ENCODE data around the gene TDRD12.
"Not testable (repeated sequence)": the region's sequence is repeated elsewhere in the genome, so short reads cannot be mapped to it uniquely, and the experiment has no call there.

The TDRD12 gene

GRCh38 chr19:32837531-32837930 is 118.0 kb downstream of the TDRD12 start:
- Histone ChIP-seq H3K27ac (ENCODE audit: low read depth, low read length) (no peak overlapping the region), H3K4me1 (ENCODE audit: control insufficient read depth in 5 of 5, insufficient read depth in 5 of 5, low read length in 5 of 5) (no peaks in the 10 kb centered on the region), H3K4me3 (ENCODE audit: low read depth in 1 of 5, low read length in 5 of 5) (no peak overlapping the region), H3K27me3 (ENCODE audit: control insufficient read depth in 5 of 5, insufficient read depth in 4 of 5, low read length in 5 of 5) (no peaks in the 10 kb centered on the region), H3K9ac (ENCODE audit: low read length in 5 of 5) (no peak overlapping the region), H3K36me3 (ENCODE audit: control insufficient read depth in 5 of 5, insufficient read depth in 5 of 5, low read length in 5 of 5) (peaks cover 0 to 3% (median 0%) of the 10 kb centered on the region in 5 donors), H3K9me3 (ENCODE audit: control insufficient read depth in 5 of 5, low read length in 5 of 5) (peaks cover 0 to 12% (median 4%) of the 10 kb centered on the region in 5 donors)

- H3K9me3 ChIP-seq (ENCODE audit: control insufficient read depth in 5 of 5, low read length in 5 of 5) = peaks cover 0 to 12% (median 4%) of the 10 kb centered on the region in 5 donors
- H3K4me3 ChIP-seq (ENCODE audit: low read depth in 1 of 5, low read length in 5 of 5) = no peak overlapping the region
- no peak overlapping the region for H3K27ac ChIP-seq (ENCODE audit: low read depth, low read length)
- H3K9ac ChIP-seq (ENCODE audit: low read length in 5 of 5) = no peak overlapping the region
- no peaks in the 10 kb centered on the region for H3K4me1 ChIP-seq (ENCODE audit: control insufficient read depth in 5 of 5, insufficient read depth in 5 of 5, low read length in 5 of 5)
- H3K36me3 ChIP-seq (ENCODE audit: control insufficient read depth in 5 of 5, insufficient read depth in 5 of 5, low read length in 5 of 5) = peaks cover 0 to 3% (median 0%) of the 10 kb centered on the region in 5 donors
- H3K27me3 ChIP-seq (ENCODE audit: control insufficient read depth in 5 of 5, insufficient read depth in 4 of 5, low read length in 5 of 5) = no peaks in the 10 kb centered on the region
Observed at GRCh38 chr19:32842061-32842460, 122.5 kb downstream of the TDRD12 start.

- H3K27me3 ChIP-seq (ENCODE audit: control insufficient read depth in 5 of 5, insufficient read depth in 4 of 5, low read length in 5 of 5) = no peaks in the 10 kb centered on the region
- no peak overlapping the region for H3K9ac ChIP-seq (ENCODE audit: low read length in 5 of 5)
- H3K36me3 ChIP-seq (ENCODE audit: control insufficient read depth in 5 of 5, insufficient read depth in 5 of 5, low read length in 5 of 5) = peaks cover 0 to 3% (median 0%) of the 10 kb centered on the region in 5 donors
- H3K9me3 ChIP-seq (ENCODE audit: control insufficient read depth in 5 of 5, low read length in 5 of 5) = peaks cover 0 to 12% (median 4%) of the 10 kb centered on the region in 5 donors
- no peaks in the 10 kb centered on the region for H3K4me1 ChIP-seq (ENCODE audit: control insufficient read depth in 5 of 5, insufficient read depth in 5 of 5, low read length in 5 of 5)
- H3K27ac ChIP-seq (ENCODE audit: low read depth, low read length) = no peak overlapping the region
- no peak overlapping the region for H3K4me3 ChIP-seq (ENCODE audit: low read depth in 1 of 5, low read length in 5 of 5)
Observed at GRCh38 chr19:32843716-32844245, 124.2 kb downstream of the TDRD12 start.

- H3K36me3 ChIP-seq (ENCODE audit: control insufficient read depth in 5 of 5, insufficient read depth in 5 of 5, low read length in 5 of 5); H3K9me3 ChIP-seq (ENCODE audit: control insufficient read depth in 5 of 5, low read length in 5 of 5); H3K4me1 ChIP-seq (ENCODE audit: control insufficient read depth in 5 of 5, insufficient read depth in 5 of 5, low read length in 5 of 5); H3K27me3 ChIP-seq (ENCODE audit: control insufficient read depth in 5 of 5, insufficient read depth in 4 of 5, low read length in 5 of 5); H3K9ac ChIP-seq (ENCODE audit: low read length in 5 of 5); H3K4me3 ChIP-seq (ENCODE audit: low read depth in 1 of 5, low read length in 5 of 5); H3K27ac ChIP-seq (ENCODE audit: low read depth, low read length): not testable (repeated sequence)
Observed at GRCh38 chr19:32848035-32848434, 128.5 kb downstream of the TDRD12 start.

GRCh38 chr19:32852216-32852615 is 132.6 kb downstream of the TDRD12 start:
- no peak overlapping the region for H3K27ac ChIP-seq (ENCODE audit: low read depth, low read length)
- H3K36me3 ChIP-seq (ENCODE audit: control insufficient read depth in 5 of 5, insufficient read depth in 5 of 5, low read length in 5 of 5) = no peaks in the 10 kb centered on the region
- H3K9me3 ChIP-seq (ENCODE audit: control insufficient read depth in 5 of 5, low read length in 5 of 5) = no peaks in the 10 kb centered on the region
- H3K4me1 ChIP-seq (ENCODE audit: control insufficient read depth in 5 of 5, insufficient read depth in 5 of 5, low read length in 5 of 5) = no peaks in the 10 kb centered on the region
- H3K9ac ChIP-seq (ENCODE audit: low read length in 5 of 5) = no peak overlapping the region
- no peaks in the 10 kb centered on the region for H3K27me3 ChIP-seq (ENCODE audit: control insufficient read depth in 5 of 5, insufficient read depth in 4 of 5, low read length in 5 of 5)
- no peak overlapping the region for H3K4me3 ChIP-seq (ENCODE audit: low read depth in 1 of 5, low read length in 5 of 5)

- not testable (repeated sequence) for H3K9me3 ChIP-seq (ENCODE audit: control insufficient read depth in 5 of 5, low read length in 5 of 5); H3K4me3 ChIP-seq (ENCODE audit: low read depth in 1 of 5, low read length in 5 of 5); H3K4me1 ChIP-seq (ENCODE audit: control insufficient read depth in 5 of 5, insufficient read depth in 5 of 5, low read length in 5 of 5); H3K36me3 ChIP-seq (ENCODE audit: control insufficient read depth in 5 of 5, insufficient read depth in 5 of 5, low read length in 5 of 5); H3K27ac ChIP-seq (ENCODE audit: low read depth, low read length); H3K27me3 ChIP-seq (ENCODE audit: control insufficient read depth in 5 of 5, insufficient read depth in 4 of 5, low read length in 5 of 5); H3K9ac ChIP-seq (ENCODE audit: low read length in 5 of 5)
Observed at GRCh38 chr19:32856818-32857217, 137.3 kb downstream of the TDRD12 start.

- Histone ChIP-seq H3K27ac (ENCODE audit: low read depth, low read length) (no peak overlapping the region), H3K36me3 (ENCODE audit: control insufficient read depth in 5 of 5, insufficient read depth in 5 of 5, low read length in 5 of 5) (no peaks in the 10 kb centered on the region), H3K27me3 (ENCODE audit: control insufficient read depth in 5 of 5, insufficient read depth in 4 of 5, low read length in 5 of 5) (peaks cover 0 to 2% (median 0%) of the 10 kb centered on the region in 5 donors), H3K4me3 (ENCODE audit: low read depth in 1 of 5, low read length in 5 of 5) (no peak overlapping the region), H3K4me1 (ENCODE audit: control insufficient read depth in 5 of 5, insufficient read depth in 5 of 5, low read length in 5 of 5) (peaks cover 0 to 2% (median 0%) of the 10 kb centered on the region in 5 donors), H3K9me3 (ENCODE audit: control insufficient read depth in 5 of 5, low read length in 5 of 5) (no peaks in the 10 kb centered on the region), H3K9ac (ENCODE audit: low read length in 5 of 5) (no peak overlapping the region)
Observed at GRCh38 chr19:32857584-32857983, 138.0 kb downstream of the TDRD12 start.

GRCh38 chr19:32858155-32858554 is 138.6 kb downstream of the TDRD12 start:
- no peaks in the 10 kb centered on the region for H3K36me3 ChIP-seq (ENCODE audit: control insufficient read depth in 5 of 5, insufficient read depth in 5 of 5, low read length in 5 of 5)
- H3K4me1 ChIP-seq (ENCODE audit: control insufficient read depth in 5 of 5, insufficient read depth in 5 of 5, low read length in 5 of 5) = peaks cover 0 to 2% (median 0%) of the 10 kb centered on the region in 5 donors
- no peak overlapping the region for H3K9ac ChIP-seq (ENCODE audit: low read length in 5 of 5)
- H3K9me3 ChIP-seq (ENCODE audit: control insufficient read depth in 5 of 5, low read length in 5 of 5) = no peaks in the 10 kb centered on the region
- H3K27ac ChIP-seq (ENCODE audit: low read depth, low read length) = no peak overlapping the region
- no peak overlapping the region for H3K4me3 ChIP-seq (ENCODE audit: low read depth in 1 of 5, low read length in 5 of 5)
- H3K27me3 ChIP-seq (ENCODE audit: control insufficient read depth in 5 of 5, insufficient read depth in 4 of 5, low read length in 5 of 5) = peaks cover 0 to 2% (median 0%) of the 10 kb centered on the region in 5 donors

GRCh38 chr19:32858559-32858958 is 139.0 kb downstream of the TDRD12 start:
- no peak overlapping the region for H3K4me3 ChIP-seq (ENCODE audit: low read depth in 1 of 5, low read length in 5 of 5)

GRCh38 chr19:32859591-32859990 is 140.0 kb downstream of the TDRD12 start:
- Histone ChIP-seq H3K4me3 (ENCODE audit: low read depth in 1 of 5, low read length in 5 of 5) (no peak overlapping the region), H3K36me3 (ENCODE audit: control insufficient read depth in 5 of 5, insufficient read depth in 5 of 5, low read length in 5 of 5) (no peaks in the 10 kb centered on the region), H3K4me1 (ENCODE audit: control insufficient read depth in 5 of 5, insufficient read depth in 5 of 5, low read length in 5 of 5) (peaks cover 0 to 2% (median 0%) of the 10 kb centered on the region in 5 donors), H3K27ac (ENCODE audit: low read depth, low read length) (no peak overlapping the region), H3K9me3 (ENCODE audit: control insufficient read depth in 5 of 5, low read length in 5 of 5) (no peaks in the 10 kb centered on the region), H3K27me3 (ENCODE audit: control insufficient read depth in 5 of 5, insufficient read depth in 4 of 5, low read length in 5 of 5) (peaks cover 0 to 4% (median 0%) of the 10 kb centered on the region in 5 donors), H3K9ac (ENCODE audit: low read length in 5 of 5) (no peak overlapping the region)

More at GRCh38 chr19:32858559-32858958, 139.0 kb downstream of the TDRD12 start:
- H3K9me3 ChIP-seq (ENCODE audit: control insufficient read depth in 5 of 5, low read length in 5 of 5) = no peaks in the 10 kb centered on the region
- no peaks in the 10 kb centered on the region for H3K36me3 ChIP-seq (ENCODE audit: control insufficient read depth in 5 of 5, insufficient read depth in 5 of 5, low read length in 5 of 5)
- no peak overlapping the region for H3K9ac ChIP-seq (ENCODE audit: low read length in 5 of 5)
- H3K27me3 ChIP-seq (ENCODE audit: control insufficient read depth in 5 of 5, insufficient read depth in 4 of 5, low read length in 5 of 5) = peaks cover 0 to 2% (median 0%) of the 10 kb centered on the region in 5 donors
- peaks cover 0 to 2% (median 0%) of the 10 kb centered on the region in 5 donors for H3K4me1 ChIP-seq (ENCODE audit: control insufficient read depth in 5 of 5, insufficient read depth in 5 of 5, low read length in 5 of 5)
- no peak overlapping the region for H3K27ac ChIP-seq (ENCODE audit: low read depth, low read length)

Measured in subcutaneous abdominal adipose tissue (tissue), 5 donors.